IMR-90 (cell line): ENCODE measurements around the gene HDAC3. TPM values are rescaled to one million over a fixed set of nuclear protein-coding genes. Genes with fewer than 3 reads are reported as not detected.

Experiments
- ATAC-seq: fragments of 200-7000 bp; cut with Tn5 transposase; 2 replicates; pipeline ENCODE4 v1.9.1; 2020; ENCODE audit warnings: low read depth, mild to moderate bottlenecking, moderate library complexity
- BruUV-seq: library from RNA; stranded (reverse); fragments of 400-500 nt; replicated peaks from 2 replicates; lab custom pipeline; 2021; lab: Mats Ljungman, UMichigan
- CTCF ChIA-PET: fragments of 300-600 bp; formaldehyde crosslinking; extraction: SDS; loops from one replicate; lab custom pipeline; 2021; ENCODE audit warnings: antibody characterized with exemption; lab: Yijun Ruan, JAX
- POLR2A ChIA-PET: fragments of 300-600 bp; sonication (Branson Sonifier 250); formaldehyde crosslinking; loops from one replicate; lab custom pipeline; 2022; ENCODE audit warnings: antibody characterized with exemption; ENCODE audit not compliant: unreplicated experiment; lab: Charles Lee
- DNase-seq: peaks from one replicate; pipeline ENCODE4 v3.0.0; 2013
- H2AFZ ChIP-seq: replicated peaks from 2 replicates; pipeline ENCODE3; 2013; ENCODE audit warnings: low read length, mild to moderate bottlenecking; ENCODE audit not compliant: poor library complexity
- H2AK5ac ChIP-seq: 2 replicates; pipeline ENCODE4 v1.6.1; 2013; ENCODE audit warnings: low read depth, low read length, inconsistent platforms
- H2AK9ac ChIP-seq: replicated peaks from 2 replicates; pipeline ENCODE3; 2013; ENCODE audit warnings: mild to moderate bottlenecking, low read depth, low read length, moderate library complexity; ENCODE audit not compliant: poor library complexity
- H2BK120ac ChIP-seq: 2 replicates; pipeline ENCODE4 v1.6.1; 2013; ENCODE audit warnings: low read depth, low read length, inconsistent platforms
- H2BK15ac ChIP-seq: 3 replicates; pipeline ENCODE4 v1.6.1; 2013; ENCODE audit warnings: low read depth, low read length, inconsistent platforms
- H2BK20ac ChIP-seq: 2 replicates; pipeline ENCODE4 v1.6.1; 2013; ENCODE audit warnings: low read depth, mild to moderate bottlenecking, inconsistent platforms, low read length, moderate library complexity
- H2BK5ac ChIP-seq: 2 replicates; pipeline ENCODE4 v1.6.1; 2013; ENCODE audit warnings: mild to moderate bottlenecking, low read depth, low read length, inconsistent platforms; ENCODE audit not compliant: poor library complexity, severe bottlenecking
- H3K14ac ChIP-seq: replicated peaks from 2 replicates; pipeline ENCODE4 v1.6.1; 2013; ENCODE audit warnings: low read depth, low read length, inconsistent platforms
- H3K18ac ChIP-seq: 2 replicates; pipeline ENCODE4 v1.6.1; 2013; ENCODE audit warnings: low read depth, low read length, control low read depth
- H3K23ac ChIP-seq: 2 replicates; pipeline ENCODE4 v1.6.1; 2013; ENCODE audit warnings: low read depth, low read length, inconsistent platforms
- H3K27ac ChIP-seq: 2 replicates; pipeline ENCODE4 v1.5.1; 2013; ENCODE audit warnings: mild to moderate bottlenecking, control low read depth, low read length; ENCODE audit not compliant: insufficient read depth
- H3K27me3 ChIP-seq: 2 replicates; pipeline ENCODE4 v1.6.1; 2013; ENCODE audit warnings: low read length; ENCODE audit not compliant: control insufficient read depth, insufficient read depth
- H3K36me3 ChIP-seq: 2 replicates; pipeline ENCODE4 v1.6.1; 2013; ENCODE audit warnings: low read length, mixed read lengths; ENCODE audit not compliant: control insufficient read depth, insufficient read depth
- H3K4ac ChIP-seq: 2 replicates; pipeline ENCODE4 v1.6.1; 2013; ENCODE audit warnings: low read depth, low read length, inconsistent platforms
- H3K4me1 ChIP-seq: 2 replicates; pipeline ENCODE4 v1.6.1; 2013; ENCODE audit warnings: low read length, mixed read lengths; ENCODE audit not compliant: control insufficient read depth, insufficient read depth
- H3K4me2 ChIP-seq: 2 replicates; pipeline ENCODE4 v1.6.1; 2013; ENCODE audit warnings: low read depth, mild to moderate bottlenecking, control low read depth, low read length, moderate library complexity
- H3K4me3 ChIP-seq: 2 replicates; pipeline ENCODE4 v1.5.1; 2013; ENCODE audit warnings: low read depth, mild to moderate bottlenecking, control low read depth, low read length, moderate library complexity; ENCODE audit not compliant: insufficient read depth
- H3K56ac ChIP-seq: 2 replicates; pipeline ENCODE4 v1.6.1; 2013; ENCODE audit warnings: low read length, inconsistent platforms; ENCODE audit not compliant: insufficient read depth; ENCODE audit errors: extremely low read depth
- H3K79me1 ChIP-seq, 2 experiments: 2 replicates each; pipeline ENCODE4 v1.6.1; 2013; ENCODE audit warnings: low read length in 2 of 2, inconsistent platforms in 1 of 2, low read depth in 1 of 2
- H3K9ac ChIP-seq: 2 replicates; pipeline ENCODE4 v1.6.1; 2013; ENCODE audit warnings: low read depth, low read length, control low read depth
- H3K9me1 ChIP-seq: 2 replicates; pipeline ENCODE4 v1.6.1; 2013; ENCODE audit warnings: low read length, inconsistent platforms; ENCODE audit not compliant: insufficient read depth
- H3K9me3 ChIP-seq: 2 replicates; pipeline ENCODE4 v1.6.1; 2013; ENCODE audit warnings: low read length; ENCODE audit not compliant: control insufficient read depth, insufficient read depth
- H4K20me1 ChIP-seq: 2 replicates; pipeline ENCODE4 v1.6.1; 2013; ENCODE audit warnings: low read length, inconsistent platforms; ENCODE audit not compliant: insufficient read depth
- H4K5ac ChIP-seq: 2 replicates; pipeline ENCODE4 v1.6.1; 2013; ENCODE audit warnings: mild to moderate bottlenecking, low read depth, low read length, control low read depth
- H4K8ac ChIP-seq, 2 experiments: 2 replicates each; pipeline ENCODE4 v1.6.1; 2013; ENCODE audit warnings: low read depth in 2 of 2, low read length in 2 of 2, control low read depth in 1 of 2, inconsistent platforms in 1 of 2
- H4K91ac ChIP-seq: 2 replicates; pipeline ENCODE4 v1.6.1; 2013; ENCODE audit warnings: low read depth, low read length, inconsistent platforms; ENCODE audit not compliant: insufficient read depth
- BHLHE40 ChIP-seq: fragments of 150-350 bp; IDR thresholded peaks from 2 replicates; pipeline ENCODE4 v1.6.1; 2016; ENCODE audit warnings: mild to moderate bottlenecking, low read depth, low read length
- CEBPB ChIP-seq: IDR thresholded peaks from 2 replicates; pipeline ENCODE4 v1.6.1; 2012; ENCODE audit warnings: low read depth, low read length, improper control_type of control experiment
- WGBS, 2 experiments: methylation state at CpG; one replicate each; pipeline versions ENCODE4 v1.1.5 to v1.1.7; 2013; ENCODE audit warnings: missing lambda C conversion rate in 2 of 2; ENCODE audit not compliant: insufficient read length in 1 of 2; ENCODE audit errors: extremely low coverage in 2 of 2; 5-methylcytosine and 5-hydroxymethylcytosine counted together
- dilution Hi-C: fragments of 300-500 bp; cut with HindIII; formaldehyde crosslinking; loops from one replicate; pipeline ENCODE4 v1.14.3; 2018; ENCODE audit warnings: low sequenced_read_pairs; ENCODE audit not compliant: unreplicated experiment
- in situ Hi-C: fragments of 300-500 bp; cut with MboI; formaldehyde crosslinking; loops from 3 replicates; pipeline ENCODE4 v1.14.3; 2019; ENCODE audit warnings: low sequenced_read_pairs, inconsistent platforms, mixed read lengths
- intact Hi-C: fragments of 100-400 bp; cut with micrococcal nuclease; formaldehyde crosslinking; loops from 2 replicates; pipeline ENCODE4 v1.10.0; 2022
- polyA plus RNA-seq, 3 experiments: library from polyadenylated mRNA; depleted of rRNA; stranded (reverse); fragments of >200 nt; gene quantifications; 2 replicates each; pipeline ENCODE4 v1.2.3, GENCODE V29; 2012; ENCODE audit warnings: low replicate concordance in 1 of 3
- total RNA-seq: library from RNA; depleted of rRNA; stranded (reverse); fragments of >200 nt; gene quantifications from 2 replicates; pipeline ENCODE4 v1.2.3, GENCODE V29; 2012

Gene HDAC3
- total and polyA plus RNA-seq, 2 of the 4 experiments (the other 2 are of a cell fraction) = 84.2 to 89.7 TPM

- peak overlapping the region; percentile 29 for H2BK5ac ChIP-seq
- DNase-seq (peak; percentile 69), ATAC-seq (peak; percentile 65)
- no peak overlapping the region for H3K18ac ChIP-seq
- no peaks in the 10 kb centered on the region for H3K27me3 ChIP-seq
- H3K56ac ChIP-seq = no peak overlapping the region
- dilution Hi-C loops (no loop called here), in situ Hi-C loops (loop anchor here (5.0 kb wide), 1 partner anchor 36 kb away; no protein-coding TSS in a partner anchor), intact Hi-C loops (no loop called here)
- ChIA-PET CTCF (interaction anchor here (1.5 kb wide), 1 partner anchor 9 kb away, joined by 6 read pairs; the partner anchor contains the start of gene DIAPH1), POLR2A (no interaction called here)
- H4K5ac ChIP-seq = no peak overlapping the region
- 100% methylated on average over 3 of the region's 6 CpGs; no CpG with 5 or more reads in 1 of the 2 experiments for WGBS, 2 experiments
- H3K9ac ChIP-seq = no peak overlapping the region
- no peak overlapping the region for H4K8ac ChIP-seq
- peak overlapping the region; percentile 23; the same call in 1 of the 2 replicates for H3K4ac ChIP-seq
- peak overlapping the region; percentile 68 for H2AK9ac ChIP-seq
- peaks cover 7% of the 10 kb centered on the region; the same call in 1 of the 2 replicates for H4K20me1 ChIP-seq
- H2BK20ac ChIP-seq = no peak overlapping the region
- no peak overlapping the region for H2AK5ac ChIP-seq
- H3K4me2 ChIP-seq = no peak overlapping the region
- no peak overlapping the region for H2BK15ac ChIP-seq
- H3K4me1 ChIP-seq = peaks cover 4% of the 10 kb centered on the region
- peaks cover 28 to 35% of the 10 kb centered on the region in 2 experiments for H3K79me1 ChIP-seq
- peaks cover 26% of the 10 kb centered on the region for H3K9me1 ChIP-seq
- H3K9me3 ChIP-seq = no peaks in the 10 kb centered on the region
- TF ChIP-seq CEBPB = peak; percentile 8; the same call in 1 of the 2 replicates
- no peak for TF ChIP-seq BHLHE40
- no peak overlapping the region for H3K4me3 ChIP-seq
- no peak overlapping the region for H3K27ac ChIP-seq
- H3K14ac ChIP-seq = no peak overlapping the region
- H3K36me3 ChIP-seq = peaks cover 54% of the 10 kb centered on the region
- BruUV-seq = no TSS peak
- H2BK120ac ChIP-seq = no peak overlapping the region
- no peak overlapping the region for H4K91ac ChIP-seq
- H2AFZ ChIP-seq = peak overlapping the region; percentile 3
- H3K23ac ChIP-seq = no peak overlapping the region
Measured at GRCh38 chr5:141628175-141628788, 8.4 kb downstream of the HDAC3 start.
